Keratinocyte (primary cell): Measurements from ENCODE around the gene TOMM20L. TPM values are rescaled to one million over a fixed set of nuclear protein-coding genes. Genes with fewer than 3 reads are reported as not detected.

ENCODE experiments used
- DNase-seq: peaks from one replicate; pipeline ENCODE4 v3.0.0-alpha.2; 2011; ENCODE audit warnings: low read depth, missing footprints, low spot score
- FAIRE-seq: peaks from 2 replicates; lab custom pipeline; 2011; peaks lifted over from hg19 to GRCh38; lab: Jason Lieb, UNC
- H2AFZ ChIP-seq: 2 replicates; pipeline ENCODE4 v1.6.0; 2012; ENCODE audit warnings: low read length, control low read depth, inconsistent platforms; ENCODE audit not compliant: control insufficient read depth
- H3K27ac ChIP-seq: 2 replicates; pipeline ENCODE4 v1.5.1; 2011; ENCODE audit warnings: low read length; ENCODE audit not compliant: control insufficient read depth, insufficient read depth
- H3K27me3 ChIP-seq: 3 replicates; pipeline ENCODE4 v1.6.0; 2011; ENCODE audit warnings: low read length; ENCODE audit not compliant: control insufficient read depth, insufficient read depth; ENCODE audit errors: extremely low read depth
- H3K36me3 ChIP-seq, 2 experiments: 2 replicates in 1 of 2; 3 replicates in 1 of 2; pipeline ENCODE4 v1.5.1; 2011; ENCODE audit warnings: low read length in 2 of 2, mild to moderate bottlenecking in 1 of 2; ENCODE audit not compliant: control insufficient read depth in 2 of 2, insufficient read depth in 2 of 2; ENCODE audit errors: extremely low read depth in 1 of 2
- H3K4me1 ChIP-seq: 3 replicates; pipeline ENCODE4 v1.5.1; 2011; ENCODE audit warnings: low read length; ENCODE audit not compliant: control insufficient read depth, insufficient read depth; ENCODE audit errors: extremely low read depth
- H3K4me2 ChIP-seq: 3 replicates; pipeline ENCODE4 v1.6.0; 2011; ENCODE audit warnings: low read depth, low read length; ENCODE audit not compliant: control insufficient read depth, insufficient read depth; ENCODE audit errors: extremely low read depth
- H3K4me3 ChIP-seq, 3 experiments: fragments of 200-600 bp in 1 of 3; sonication (generic) in 1 of 3; 2 replicates in 2 of 3; 3 replicates in 1 of 3; pipeline ENCODE4 v1.5.1; 2011 to 2016; ENCODE audit warnings: low read length in 3 of 3, mild to moderate bottlenecking in 3 of 3, control low read depth in 2 of 3, inconsistent platforms in 1 of 3, low read depth in 1 of 3, mixed read lengths in 1 of 3, mixed run types in 1 of 3, moderate library complexity in 1 of 3; ENCODE audit not compliant: control insufficient read depth in 2 of 3, insufficient read depth in 2 of 3; ENCODE audit errors: extremely low read depth in 1 of 3
- H3K79me2 ChIP-seq: 2 replicates; pipeline ENCODE4 v1.6.0; 2012; ENCODE audit warnings: low read length; ENCODE audit not compliant: control insufficient read depth, insufficient read depth
- H3K9ac ChIP-seq: 3 replicates; pipeline ENCODE4 v1.6.0; 2011; ENCODE audit warnings: low read length; ENCODE audit not compliant: control insufficient read depth, insufficient read depth; ENCODE audit errors: extremely low read depth
- H3K9me1 ChIP-seq: 3 replicates; pipeline ENCODE4 v1.6.0; 2011; ENCODE audit warnings: low read length; ENCODE audit not compliant: control insufficient read depth, insufficient read depth; ENCODE audit errors: extremely low read depth
- H3K9me3 ChIP-seq: 2 replicates; pipeline ENCODE4 v1.5.1; 2012; ENCODE audit warnings: low read depth, low read length; ENCODE audit not compliant: control insufficient read depth
- H4K20me1 ChIP-seq: 3 replicates; pipeline ENCODE4 v1.6.0; 2011; ENCODE audit warnings: low read length; ENCODE audit not compliant: control insufficient read depth, insufficient read depth; ENCODE audit errors: extremely low read depth
- EZH2 ChIP-seq: IDR thresholded peaks from one replicate; pipeline ENCODE4 v1.6.1; 2012; ENCODE audit warnings: inconsistent platforms, mild to moderate bottlenecking, low read length, moderate library complexity
- dilution Hi-C: fragments of 300-500 bp; cut with MboI; formaldehyde crosslinking; loops from one replicate; pipeline ENCODE4 v1.7.0; 2020; ENCODE audit warnings: low sequenced_read_pairs; ENCODE audit not compliant: extremely low pct_ligation_motif_present
- polyA plus RNA-seq, 5 experiments: library from polyadenylated mRNA; depleted of rRNA in 3 of 5; stranded (reverse) in 3 of 5; stranded (forward) in 1 of 5; unstranded in 1 of 5; fragments of >200 nt; gene quantifications; 1 replicate in 1 of 5; 2 replicates in 3 of 5; 3 replicates in 1 of 5; pipeline versions ENCODE4 v1.2.1 to v1.2.3, GENCODE V29; 2011 to 2012; ENCODE audit warnings: missing spikeins in 2 of 5, low read depth in 1 of 5, low replicate concordance in 1 of 5
- TF ChIP-seq, protein P1 (sequence below), 3 experiments: IDR thresholded peaks in 1 of 3; conservative IDR thresholded peaks in 1 of 3; optimal IDR thresholded peaks in 1 of 3; 2 replicates in 2 of 3; 3 replicates in 1 of 3; pipeline versions ENCODE3 to v1.5.1; 2011; ENCODE audit warnings: low read length in 3 of 3, mild to moderate bottlenecking in 3 of 3, moderate library complexity in 2 of 3, control low read depth in 1 of 3, inconsistent platforms in 1 of 3; ENCODE audit not compliant: insufficient read depth in 2 of 3; ENCODE audit errors: extremely low read depth in 1 of 3

The TOMM20L gene
- polyA plus RNA-seq, 1 donor (not counting 4 experiments of a cell fraction or from before 2014, with no cell fraction given): not detected

GRCh38 chr14:58390830-58391229 lies 4.9 kb upstream of the TOMM20L start:
- H3K9ac ChIP-seq: no peak overlapping the region
- H3K9me1 ChIP-seq: no peaks in the 10 kb centered on the region
- no peak overlapping the region for H2AFZ ChIP-seq
- dilution Hi-C loops: no loop called here
- no peaks in the 10 kb centered on the region for H3K36me3 ChIP-seq
- H3K4me2 ChIP-seq: no peak overlapping the region
- no peak for FAIRE-seq
- H4K20me1 ChIP-seq: no peaks in the 10 kb centered on the region
- H3K27me3 ChIP-seq: no peaks in the 10 kb centered on the region
- TF ChIP-seq, protein P1, sequence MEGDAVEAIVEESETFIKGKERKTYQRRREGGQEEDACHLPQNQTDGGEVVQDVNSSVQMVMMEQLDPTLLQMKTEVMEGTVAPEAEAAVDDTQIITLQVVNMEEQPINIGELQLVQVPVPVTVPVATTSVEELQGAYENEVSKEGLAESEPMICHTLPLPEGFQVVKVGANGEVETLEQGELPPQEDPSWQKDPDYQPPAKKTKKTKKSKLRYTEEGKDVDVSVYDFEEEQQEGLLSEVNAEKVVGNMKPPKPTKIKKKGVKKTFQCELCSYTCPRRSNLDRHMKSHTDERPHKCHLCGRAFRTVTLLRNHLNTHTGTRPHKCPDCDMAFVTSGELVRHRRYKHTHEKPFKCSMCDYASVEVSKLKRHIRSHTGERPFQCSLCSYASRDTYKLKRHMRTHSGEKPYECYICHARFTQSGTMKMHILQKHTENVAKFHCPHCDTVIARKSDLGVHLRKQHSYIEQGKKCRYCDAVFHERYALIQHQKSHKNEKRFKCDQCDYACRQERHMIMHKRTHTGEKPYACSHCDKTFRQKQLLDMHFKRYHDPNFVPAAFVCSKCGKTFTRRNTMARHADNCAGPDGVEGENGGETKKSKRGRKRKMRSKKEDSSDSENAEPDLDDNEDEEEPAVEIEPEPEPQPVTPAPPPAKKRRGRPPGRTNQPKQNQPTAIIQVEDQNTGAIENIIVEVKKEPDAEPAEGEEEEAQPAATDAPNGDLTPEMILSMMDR (optimal IDR thresholded peaks at IDR 0.05 in 1 of 3, IDR thresholded peaks at IDR 0.05 in 1 of 3, conservative IDR thresholded peaks at IDR 0.05 in 1 of 3; ENCODE audit: extremely low read depth in 1 of 3, insufficient read depth in 2 of 3, low read length in 3 of 3): no peak
- no peak for TF ChIP-seq EZH2
- H3K4me1 ChIP-seq: peaks cover 4% of the 10 kb centered on the region
- no peak overlapping the region for H3K4me3 ChIP-seq
- H3K79me2 ChIP-seq: no peaks in the 10 kb centered on the region
- no peaks in the 10 kb centered on the region for H3K9me3 ChIP-seq
- DNase-seq: no peak
- H3K27ac ChIP-seq: no peak overlapping the region

GRCh38 chr14:58395562-58395811 lies 243 bp upstream of the TOMM20L start:
- no peaks in the 10 kb centered on the region for H3K9me3 ChIP-seq
- peaks cover 4% of the 10 kb centered on the region for H3K4me1 ChIP-seq

More at GRCh38 chr14:58395562-58395811, 243 bp upstream of the TOMM20L start:
- Histone ChIP-seq H3K36me3 (no peaks in the 10 kb centered on the region), H3K27ac (no peak overlapping the region), H3K27me3 (no peaks in the 10 kb centered on the region), H4K20me1 (no peaks in the 10 kb centered on the region), H3K4me2 (peak overlapping the region; percentile 88), H3K9me1 (no peaks in the 10 kb centered on the region), H3K9ac (no peak overlapping the region), H3K4me3 (peak overlapping the region in 1 of 3 experiments; percentile 56), H2AFZ (peak overlapping the region; percentile 81), H3K79me2 (no peaks in the 10 kb centered on the region)
- no peak for DNase-seq
- TF ChIP-seq EZH2: no peak
- TF ChIP-seq, protein P1 (optimal IDR thresholded peaks at IDR 0.05 in 1 of 3, IDR thresholded peaks at IDR 0.05 in 1 of 3, conservative IDR thresholded peaks at IDR 0.05 in 1 of 3; ENCODE audit: extremely low read depth in 1 of 3, insufficient read depth in 2 of 3, low read length in 3 of 3): no peak
- FAIRE-seq: no peak
- dilution Hi-C loops: no loop called here
